GM12873 (cell line): Measurements from ENCODE around the gene SOX6.

Source experiments
- CTCF ChIP-seq: IDR thresholded peaks from 2 replicates; pipeline ENCODE4 v1.5.1; 2012; ENCODE audit warnings: low read depth, mild to moderate bottlenecking, moderate library complexity, low read length, control low read depth; ENCODE audit not compliant: insufficient read depth; ENCODE audit errors: missing control alignments

SOX6 gene

GRCh38 chr11:15958910-15959309 lies 397.4 kb downstream of the SOX6 start:
- no peak for TF ChIP-seq CTCF

GRCh38 chr11:15957234-15957633 lies 399.1 kb downstream of the SOX6 start:
- TF ChIP-seq CTCF = no peak

- TF ChIP-seq CTCF = no peak
Observed at GRCh38 chr11:15956302-15956701, 400.0 kb downstream of the SOX6 start.

GRCh38 chr11:15955595-15955994 lies 400.8 kb downstream of the SOX6 start:
- no peak for TF ChIP-seq CTCF

- TF ChIP-seq CTCF = no peak
Observed at GRCh38 chr11:15947681-15948648, 408.4 kb downstream of the SOX6 start.

- no peak for TF ChIP-seq CTCF
Observed at GRCh38 chr11:15945726-15946125, 410.6 kb downstream of the SOX6 start.

GRCh38 chr11:15944460-15944859 lies 411.9 kb downstream of the SOX6 start:
- no peak for TF ChIP-seq CTCF
